ENCODE data around the gene WNT4. TPM values are rescaled to one million over a fixed set of nuclear protein-coding genes. Genes with fewer than 3 reads are reported as not detected.

The WNT4 gene
- total and polyA plus RNA-seq, 10 of the 15 experiments (the other 5 are each of a cell fraction or from before 2014, with no cell fraction given) = 0.01 TPM; not detected in 9

- TF ChIP-seq, protein P1, sequence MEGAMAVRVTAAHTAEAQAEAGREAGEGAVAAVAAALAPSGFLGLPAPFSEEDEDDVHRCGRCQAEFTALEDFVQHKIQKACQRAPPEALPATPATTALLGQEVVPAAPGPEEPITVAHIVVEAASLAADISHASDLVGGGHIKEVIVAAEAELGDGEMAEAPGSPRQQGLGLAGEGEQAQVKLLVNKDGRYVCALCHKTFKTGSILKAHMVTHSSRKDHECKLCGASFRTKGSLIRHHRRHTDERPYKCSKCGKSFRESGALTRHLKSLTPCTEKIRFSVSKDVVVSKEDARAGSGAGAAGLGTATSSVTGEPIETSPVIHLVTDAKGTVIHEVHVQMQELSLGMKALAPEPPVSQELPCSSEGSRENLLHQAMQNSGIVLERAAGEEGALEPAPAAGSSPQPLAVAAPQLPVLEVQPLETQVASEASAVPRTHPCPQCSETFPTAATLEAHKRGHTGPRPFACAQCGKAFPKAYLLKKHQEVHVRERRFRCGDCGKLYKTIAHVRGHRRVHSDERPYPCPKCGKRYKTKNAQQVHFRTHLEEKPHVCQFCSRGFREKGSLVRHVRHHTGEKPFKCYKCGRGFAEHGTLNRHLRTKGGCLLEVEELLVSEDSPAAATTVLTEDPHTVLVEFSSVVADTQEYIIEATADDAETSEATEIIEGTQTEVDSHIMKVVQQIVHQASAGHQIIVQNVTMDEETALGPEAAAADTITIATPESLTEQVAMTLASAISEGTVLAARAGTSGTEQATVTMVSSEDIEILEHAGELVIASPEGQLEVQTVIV (IDR thresholded peaks at IDR 0.05; ENCODE audit: borderline replicate concordance, partially characterized antibody) = no peak
- TF ChIP-seq, protein P2, sequence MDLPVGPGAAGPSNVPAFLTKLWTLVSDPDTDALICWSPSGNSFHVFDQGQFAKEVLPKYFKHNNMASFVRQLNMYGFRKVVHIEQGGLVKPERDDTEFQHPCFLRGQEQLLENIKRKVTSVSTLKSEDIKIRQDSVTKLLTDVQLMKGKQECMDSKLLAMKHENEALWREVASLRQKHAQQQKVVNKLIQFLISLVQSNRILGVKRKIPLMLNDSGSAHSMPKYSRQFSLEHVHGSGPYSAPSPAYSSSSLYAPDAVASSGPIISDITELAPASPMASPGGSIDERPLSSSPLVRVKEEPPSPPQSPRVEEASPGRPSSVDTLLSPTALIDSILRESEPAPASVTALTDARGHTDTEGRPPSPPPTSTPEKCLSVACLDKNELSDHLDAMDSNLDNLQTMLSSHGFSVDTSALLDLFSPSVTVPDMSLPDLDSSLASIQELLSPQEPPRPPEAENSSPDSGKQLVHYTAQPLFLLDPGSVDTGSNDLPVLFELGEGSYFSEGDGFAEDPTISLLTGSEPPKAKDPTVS (IDR thresholded peaks at IDR 0.05; ENCODE audit: low read depth, low read length) = no peak
- TF ChIP-seq ATF3 (IDR thresholded peaks at IDR 0.05; ENCODE audit: borderline replicate concordance, extremely low read depth, low read depth, low read length) = no peak
Observed at GRCh38 chr1:22096036-22096435, 46.9 kb downstream of the WNT4 start (continued).

DNA sequence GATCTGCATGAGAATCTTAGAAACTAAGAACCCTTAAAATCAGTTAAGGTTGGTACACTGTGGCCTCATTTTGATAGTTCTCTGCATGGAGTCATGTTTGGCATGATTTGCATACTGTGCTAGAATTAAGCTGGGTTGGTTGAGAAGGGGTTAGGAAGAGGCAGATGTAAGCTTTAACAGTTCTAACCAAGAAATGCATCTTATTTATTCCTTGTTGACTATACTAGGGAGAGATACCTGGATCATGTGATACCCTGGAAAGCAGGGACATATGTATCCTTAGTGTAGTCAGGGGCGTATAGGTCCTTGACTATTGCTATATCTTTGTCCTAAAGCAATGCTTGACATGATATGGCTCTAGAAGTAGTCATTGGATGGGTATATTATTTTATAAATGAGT, 49.4 kb downstream of the WNT4 start:
- Histone ChIP-seq H3K4me2 (ENCODE audit: control insufficient read depth, insufficient read depth) (no peak overlapping the region), H3K9me3 (replicated peaks; ENCODE audit: control insufficient read depth, insufficient read depth, low read length) (no peaks in the 10 kb centered on the region), H3K4me3 (no peak overlapping the region), H3K9ac (ENCODE audit: control insufficient read depth, insufficient read depth, low read length) (no peak overlapping the region), H3K27ac (ENCODE audit: control insufficient read depth, insufficient read depth) (no peak overlapping the region), H3K79me2 (ENCODE audit: control insufficient read depth, insufficient read depth, low read length) (peaks cover 38% of the 10 kb centered on the region), H2AFZ (ENCODE audit: control insufficient read depth, low read depth, low read length) (no peak overlapping the region), H3K4me1 (ENCODE audit: control insufficient read depth, insufficient read depth, low read length) (peaks cover 24% of the 10 kb centered on the region), H3K36me3 (ENCODE audit: control insufficient read depth in 2 of 2, insufficient read depth in 2 of 2, low read length in 1 of 2) (peaks cover 6 to 38% of the 10 kb centered on the region in 2 experiments), H3K27me3 (replicated peaks in 1 of 2; ENCODE audit: control insufficient read depth in 2 of 2, insufficient read depth in 2 of 2, low read length in 1 of 2) (no peaks in the 10 kb centered on the region), H4K20me1 (ENCODE audit: control insufficient read depth, insufficient read depth) (peaks cover 4% of the 10 kb centered on the region; the same call in 1 of the 2 replicates)
- intact Hi-C loops (cut with micrococcal nuclease; ENCODE audit: unreplicated experiment) = no loop called here
- DNase-seq (ENCODE audit: low read depth, low spot score) (no peak), ATAC-seq (no peak), FAIRE-seq (no peak)
- peak; percentile 56; the same call in 1 of the 2 replicates for TF ChIP-seq POLR2AphosphoS5 (IDR thresholded peaks at IDR 0.05; ENCODE audit: low read length)
- TF ChIP-seq MYB (IDR thresholded peaks at IDR 0.05; ENCODE audit: borderline replicate concordance, low read depth, low read length) = no peak
- no peak for TF ChIP-seq FOXK2 (IDR thresholded peaks at IDR 0.05)
- no peak for TF ChIP-seq MTA2 (IDR thresholded peaks at IDR 0.05; ENCODE audit: low read depth)
- TF ChIP-seq ESRRA (IDR thresholded peaks at IDR 0.05; ENCODE audit: low read length) = no peak
- 96% methylated on average over 1 of the region's 1 CpG for WGBS (ENCODE audit: insufficient coverage, insufficient replicate concordance, low lambda C conversion rate, missing lambda C conversion rate)
- ChIA-PET POLR2A (interaction anchor here (0.6 to 1.3 kb wide), 3 partner anchors 38 to 65 kb away, joined by 3 to 4 read pairs (median 3); no protein-coding TSS in a partner anchor), CTCF (interaction anchor here (0.9 to 2.6 kb wide), 6 partner anchors 9 to 323 kb away, joined by 3 to 15 read pairs (median 4); no protein-coding TSS in a partner anchor), SMC1A (ENCODE audit: uncharacterized antibody, unreplicated experiment) (interaction anchor here (0.9 to 2.8 kb wide), 4 partner anchors 12 to 71 kb away, joined by 3 to 6 read pairs (median 4); no protein-coding TSS in a partner anchor), RAD21 (ENCODE audit: unreplicated experiment) (interaction anchor here (1.2 kb wide), 1 partner anchor 53 kb away, joined by 3 read pairs; no protein-coding TSS in a partner anchor)
- no TSS peak for BruUV-seq (replicated peaks)
- in situ Hi-C loops (cut with MboI) = no loop called here
